B cell (primary cell): ENCODE measurements around the gene ENG.

Source experiments
- EZH2 ChIP-seq: IDR thresholded peaks from 2 replicates; pipeline ENCODE4 v1.6.1; 2012; ENCODE audit warnings: borderline replicate concordance, low read depth, mild to moderate bottlenecking, moderate library complexity, low read length; ENCODE audit not compliant: insufficient read depth, poor library complexity, severe bottlenecking
- TF ChIP-seq, protein P1 (sequence below): fragments of 200-600 bp; IDR thresholded peaks from one replicate; pipeline ENCODE4 v1.8.0; 2022; ENCODE audit warnings: antibody characterized with exemption, mild to moderate bottlenecking

DNA sequence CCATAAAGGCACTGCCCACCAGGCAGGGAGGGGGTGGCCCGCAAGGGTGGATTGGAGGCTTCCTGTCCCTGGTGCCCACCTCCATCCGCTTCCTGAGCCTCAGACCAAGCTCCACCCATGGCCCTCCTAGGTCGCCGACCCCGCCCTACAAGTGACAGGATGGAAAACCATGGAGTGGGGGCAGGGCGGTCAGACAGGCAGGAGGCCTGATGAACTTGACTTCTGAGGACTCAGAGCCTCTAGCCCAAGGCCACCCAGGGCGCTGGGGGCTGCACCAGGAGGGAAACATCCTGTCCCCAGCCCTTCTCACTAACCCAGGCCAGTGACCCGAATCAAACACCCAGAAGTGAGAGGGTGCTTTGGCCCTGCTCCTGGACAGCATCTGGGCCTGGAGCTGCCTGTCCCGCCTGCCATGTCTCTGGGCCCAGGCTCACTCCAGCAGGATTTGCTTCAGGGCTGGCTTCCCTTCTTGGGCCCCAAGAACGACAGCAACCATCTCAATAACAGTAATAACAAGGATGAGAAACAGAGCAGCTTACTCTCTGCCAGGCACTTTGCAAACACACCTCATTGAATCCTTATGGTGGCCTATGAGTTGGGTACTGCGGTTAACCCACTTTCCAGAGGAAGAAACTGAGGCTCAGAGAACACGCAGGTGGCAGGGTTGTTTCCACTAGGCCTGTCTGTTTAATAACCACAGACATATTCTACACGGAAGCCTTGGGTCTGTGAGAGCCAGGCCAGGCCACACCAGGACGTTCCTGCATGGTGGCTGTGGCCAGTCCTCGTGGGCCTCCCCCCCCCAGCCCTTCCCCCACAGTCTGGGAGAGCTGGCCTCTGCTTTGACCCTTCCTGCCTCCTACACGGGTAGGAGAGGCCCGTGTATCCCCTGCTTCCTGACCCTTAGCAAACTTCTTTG lies 49.4 kb upstream of the ENG start:
- TF ChIP-seq, protein P1, sequence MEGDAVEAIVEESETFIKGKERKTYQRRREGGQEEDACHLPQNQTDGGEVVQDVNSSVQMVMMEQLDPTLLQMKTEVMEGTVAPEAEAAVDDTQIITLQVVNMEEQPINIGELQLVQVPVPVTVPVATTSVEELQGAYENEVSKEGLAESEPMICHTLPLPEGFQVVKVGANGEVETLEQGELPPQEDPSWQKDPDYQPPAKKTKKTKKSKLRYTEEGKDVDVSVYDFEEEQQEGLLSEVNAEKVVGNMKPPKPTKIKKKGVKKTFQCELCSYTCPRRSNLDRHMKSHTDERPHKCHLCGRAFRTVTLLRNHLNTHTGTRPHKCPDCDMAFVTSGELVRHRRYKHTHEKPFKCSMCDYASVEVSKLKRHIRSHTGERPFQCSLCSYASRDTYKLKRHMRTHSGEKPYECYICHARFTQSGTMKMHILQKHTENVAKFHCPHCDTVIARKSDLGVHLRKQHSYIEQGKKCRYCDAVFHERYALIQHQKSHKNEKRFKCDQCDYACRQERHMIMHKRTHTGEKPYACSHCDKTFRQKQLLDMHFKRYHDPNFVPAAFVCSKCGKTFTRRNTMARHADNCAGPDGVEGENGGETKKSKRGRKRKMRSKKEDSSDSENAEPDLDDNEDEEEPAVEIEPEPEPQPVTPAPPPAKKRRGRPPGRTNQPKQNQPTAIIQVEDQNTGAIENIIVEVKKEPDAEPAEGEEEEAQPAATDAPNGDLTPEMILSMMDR = no peak
- no peak for TF ChIP-seq EZH2
